B cell (primary cell): ENCODE measurements around the gene NPIPB8.

Experiments
- EZH2 ChIP-seq: IDR thresholded peaks from 2 replicates; pipeline ENCODE4 v1.6.1; 2012; ENCODE audit warnings: borderline replicate concordance, low read depth, mild to moderate bottlenecking, moderate library complexity, low read length; ENCODE audit not compliant: insufficient read depth, poor library complexity, severe bottlenecking
- TF ChIP-seq, protein P1 (sequence below): fragments of 200-600 bp; IDR thresholded peaks from one replicate; pipeline ENCODE4 v1.8.0; 2022; ENCODE audit warnings: antibody characterized with exemption, mild to moderate bottlenecking

DNA sequence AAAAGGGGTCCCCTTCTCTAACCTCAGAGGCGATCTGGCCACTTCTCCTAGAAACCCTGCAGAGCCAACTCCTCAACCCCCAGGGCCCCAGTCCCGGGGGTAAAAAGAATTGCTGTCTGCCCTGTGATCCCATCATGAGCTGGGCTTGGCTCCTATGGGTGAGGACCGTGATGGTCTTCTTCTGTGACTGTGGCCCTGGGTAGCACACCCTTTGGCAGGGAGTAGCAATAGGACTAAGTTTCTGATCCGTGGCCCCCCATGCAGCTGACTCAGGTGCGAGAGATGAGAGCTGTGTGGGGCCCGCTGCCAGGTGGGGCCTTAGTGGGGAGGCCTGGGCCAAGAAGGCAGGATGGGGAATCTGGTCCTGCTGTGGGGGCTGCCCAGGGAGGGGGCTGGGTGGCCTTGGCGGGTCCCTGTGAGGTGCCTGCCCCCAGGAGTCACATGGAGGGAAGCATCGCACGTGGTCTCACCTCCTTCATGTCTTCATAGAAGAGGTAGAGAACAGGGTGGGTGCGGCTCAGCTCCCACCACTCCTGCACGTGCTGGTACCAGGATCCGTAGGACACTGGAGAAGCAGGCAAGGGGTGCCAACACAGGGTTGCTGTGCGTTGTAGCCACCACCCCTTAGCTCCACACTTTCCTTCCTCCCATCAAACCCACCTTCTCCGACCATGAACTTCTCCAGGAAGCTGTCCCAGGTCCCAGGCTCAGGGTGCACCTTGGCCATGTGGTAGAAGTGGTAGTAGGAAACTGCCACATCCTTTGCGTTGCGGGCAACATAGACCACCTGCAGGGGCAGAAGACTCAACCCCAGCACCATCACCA, 31.4 kb upstream of the NPIPB8 start:
- TF ChIP-seq, protein P1, sequence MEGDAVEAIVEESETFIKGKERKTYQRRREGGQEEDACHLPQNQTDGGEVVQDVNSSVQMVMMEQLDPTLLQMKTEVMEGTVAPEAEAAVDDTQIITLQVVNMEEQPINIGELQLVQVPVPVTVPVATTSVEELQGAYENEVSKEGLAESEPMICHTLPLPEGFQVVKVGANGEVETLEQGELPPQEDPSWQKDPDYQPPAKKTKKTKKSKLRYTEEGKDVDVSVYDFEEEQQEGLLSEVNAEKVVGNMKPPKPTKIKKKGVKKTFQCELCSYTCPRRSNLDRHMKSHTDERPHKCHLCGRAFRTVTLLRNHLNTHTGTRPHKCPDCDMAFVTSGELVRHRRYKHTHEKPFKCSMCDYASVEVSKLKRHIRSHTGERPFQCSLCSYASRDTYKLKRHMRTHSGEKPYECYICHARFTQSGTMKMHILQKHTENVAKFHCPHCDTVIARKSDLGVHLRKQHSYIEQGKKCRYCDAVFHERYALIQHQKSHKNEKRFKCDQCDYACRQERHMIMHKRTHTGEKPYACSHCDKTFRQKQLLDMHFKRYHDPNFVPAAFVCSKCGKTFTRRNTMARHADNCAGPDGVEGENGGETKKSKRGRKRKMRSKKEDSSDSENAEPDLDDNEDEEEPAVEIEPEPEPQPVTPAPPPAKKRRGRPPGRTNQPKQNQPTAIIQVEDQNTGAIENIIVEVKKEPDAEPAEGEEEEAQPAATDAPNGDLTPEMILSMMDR: no peak
- TF ChIP-seq EZH2: no peak
